Left cardiac atrium (tissue), 4 donors: ENCODE results near the gene CHRDL1. TPM values are rescaled to one million over a fixed set of nuclear protein-coding genes. Genes with fewer than 3 reads are reported as not detected.
A peak's percentile ranks its signal among the peaks of the same experiment; 100 is the strongest.

Source experiments
- ATAC-seq, 2 donors: fragments of 200-7000 bp; cut with Tn5 transposase; one replicate each; pipeline ENCODE4 v1.9.1; 2020; ENCODE audit warnings: mild to moderate bottlenecking in 2 of 2, moderate library complexity in 2 of 2
- DNase-seq: peaks from one replicate; pipeline ENCODE4 v3.0.0-alpha.2; 2020
- intact Hi-C, 2 donors: fragments of 100-400 bp; cut with DNase I; formaldehyde crosslinking; loops; one replicate each; pipeline versions ENCODE4 v1.14.1 to v1.15.1; 2022 to 2023
- total RNA-seq, 2 donors: library from RNA; stranded (reverse); fragmentation: NEBNext Ultra II Directional; extraction: Animal tissue kit (Norgen Biotek cat#: 25700); gene quantifications; one replicate each; pipeline ENCODE4 v1.2.1, GENCODE V29; 2021
- donor health status: DM: no; HTN: yes; CAD: no.
- donor health status: DM: no; HTN: yes; CAD: no; lungs with severe emphysema.
- donor health status: DM: yes; HTN: yes; CAD: no.
- donor health status: Dilated cardiomyopathy.

CHRDL1 gene
- total RNA-seq, 2 donors from 2014 or later, result 15.7 to 37.8 TPM

DNA sequence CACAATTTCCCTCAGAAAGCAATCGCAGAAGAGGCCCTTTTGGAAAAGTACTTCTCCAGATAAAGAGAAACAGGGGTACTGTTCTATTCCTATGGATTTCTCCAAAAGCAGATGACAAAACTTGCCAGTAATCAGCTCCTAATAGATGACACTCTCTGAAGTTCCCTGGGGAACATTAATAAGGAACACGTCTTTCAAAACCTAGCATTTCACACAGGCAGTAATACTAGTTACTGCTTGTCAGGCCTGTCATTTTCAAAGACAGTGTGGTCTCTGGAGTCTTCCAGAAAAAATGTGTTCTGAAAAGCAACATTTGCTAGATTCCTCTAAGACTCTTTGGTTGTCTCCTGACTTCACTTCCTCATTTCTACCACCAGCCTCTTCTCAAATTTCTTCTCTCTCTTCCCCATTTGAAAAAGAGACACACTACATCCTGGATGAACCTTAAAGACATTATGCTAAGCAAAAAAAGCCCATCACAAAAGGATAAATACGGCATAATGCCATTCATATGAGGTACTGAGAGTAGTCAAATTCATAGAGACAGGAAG lies 47.3 kb downstream of the CHRDL1 start:
- intact Hi-C loops, result no loop called here
- ATAC-seq (no peak), DNase-seq (no peak)

DNA sequence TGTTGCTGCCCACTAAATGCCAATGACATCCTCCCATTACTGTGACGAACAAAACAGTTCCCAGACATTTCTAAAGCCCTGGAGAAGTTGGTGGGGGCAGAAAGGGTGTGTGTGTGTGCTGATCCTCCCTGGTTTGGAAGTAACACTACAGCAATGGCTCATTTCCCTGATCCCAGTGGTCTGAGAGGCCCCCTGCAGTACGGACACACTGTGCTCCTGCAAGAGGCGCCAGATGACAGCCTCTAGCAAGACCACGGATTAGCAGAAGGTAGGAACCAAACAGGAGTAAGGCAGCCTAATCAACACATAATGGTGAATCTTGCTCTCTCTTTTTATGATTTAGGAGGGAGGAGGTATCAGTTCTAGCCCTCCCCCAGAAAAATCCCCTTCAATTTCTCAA lies 49.6 kb downstream of the CHRDL1 start:
- ATAC-seq (no peak), DNase-seq (no peak)
- intact Hi-C loops, result no loop called here

DNA sequence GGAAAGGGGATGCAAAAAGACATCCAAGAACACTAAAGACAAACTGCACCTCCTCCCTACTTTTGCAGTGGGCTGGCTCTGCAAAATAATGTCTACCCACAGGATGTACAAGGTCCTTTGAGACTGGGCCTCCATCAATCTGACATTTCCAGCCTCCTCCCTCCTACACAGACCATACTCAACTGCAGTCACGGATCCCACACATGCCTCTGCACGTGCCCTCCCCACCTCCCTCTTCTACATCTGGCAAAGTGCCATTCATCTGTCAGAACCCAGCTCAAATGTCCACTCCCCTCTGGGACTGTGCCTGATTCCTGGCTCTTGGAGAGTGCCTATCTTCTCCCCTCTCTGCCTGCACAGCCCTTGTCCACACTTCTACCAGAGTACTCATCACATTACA lies 50.3 kb downstream of the CHRDL1 start:
- DNase-seq (no peak), ATAC-seq (peak in 1 of 2 donors; percentile 39)
- intact Hi-C loops, result no loop called here

DNA sequence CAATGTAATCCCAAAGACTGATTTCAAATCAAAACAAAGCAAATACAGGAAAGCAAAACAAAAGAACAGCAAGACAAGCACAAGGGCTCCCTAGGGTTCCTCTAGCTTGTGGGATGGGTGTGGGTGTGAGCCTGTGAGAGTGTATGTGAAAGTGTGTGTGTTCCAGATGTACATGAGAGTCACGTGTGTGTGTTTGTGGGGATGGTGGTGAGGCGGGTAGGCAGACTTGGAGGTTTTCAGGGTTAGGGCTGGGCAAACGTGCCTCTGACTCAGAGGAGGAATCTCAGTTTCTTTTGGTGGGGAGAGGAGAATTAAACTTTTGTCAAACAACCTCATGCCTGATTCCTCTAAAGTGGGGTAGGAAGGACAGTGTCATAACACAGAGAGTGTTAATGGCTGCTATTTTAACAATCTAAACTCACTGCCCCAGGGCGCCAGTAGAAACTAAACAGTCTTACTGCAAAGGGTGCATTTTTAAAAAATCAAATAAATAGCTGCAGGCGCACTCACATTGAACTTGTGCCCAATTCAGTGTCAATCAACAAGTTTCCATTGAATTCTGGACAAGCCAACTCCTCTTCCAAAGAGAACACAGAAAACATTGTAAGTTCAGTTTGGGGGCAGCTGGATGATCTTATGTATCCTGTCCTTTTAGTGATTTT lies 51.8 kb downstream of the CHRDL1 start:
- intact Hi-C loops, result no loop called here
- DNase-seq (no peak), ATAC-seq (no peak)

- intact Hi-C loops, result no loop called here
- peak in 1 of 2 donors; percentile 83 for ATAC-seq
Measured at GRCh38 chrX:110741213-110741796, 54.3 kb downstream of the CHRDL1 start.

DNA sequence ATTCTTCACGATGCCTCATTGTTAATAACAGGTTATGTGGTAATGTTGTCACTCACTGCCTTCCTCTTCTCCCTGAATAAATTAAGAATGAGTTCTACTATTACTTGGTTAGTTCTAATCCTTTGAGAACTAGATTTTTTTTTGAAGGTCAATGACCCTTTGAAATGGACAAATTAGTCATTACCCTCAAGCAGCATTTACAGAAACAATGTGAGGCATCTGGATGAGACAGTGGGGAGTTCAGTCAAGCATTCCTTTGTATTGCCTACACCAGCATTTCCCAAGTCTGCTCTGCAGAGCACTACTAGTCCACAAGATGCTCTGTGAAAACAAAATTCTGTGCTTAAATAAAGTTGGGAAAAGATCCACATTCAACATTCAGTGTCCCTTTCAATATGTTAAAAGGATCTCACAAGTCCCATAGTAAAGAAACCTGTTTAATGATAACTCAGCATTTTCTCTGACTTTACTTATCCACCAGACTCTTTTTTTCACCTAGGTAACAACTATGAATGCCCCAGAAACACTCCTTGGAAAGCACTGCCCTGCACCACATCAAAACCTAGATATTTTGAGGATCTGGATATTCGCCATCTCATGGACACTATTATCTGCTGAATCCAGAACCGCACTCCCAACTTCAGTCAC lies 60.6 kb downstream of the CHRDL1 start:
- DNase-seq (no peak), ATAC-seq (peak in 1 of 2 donors; percentile 47)
- intact Hi-C loops, result no loop called here

More at GRCh38 chrX:110741213-110741796, 54.3 kb downstream of the CHRDL1 start:
- DNase-seq, result no peak

GRCh38 chrX:110734271-110734670 lies 61.3 kb downstream of the CHRDL1 start:
- DNase-seq (no peak), ATAC-seq (no peak)
- intact Hi-C loops, result no loop called here

- peak in 1 of 2 donors; percentile 19 for ATAC-seq
- intact Hi-C loops, result no loop called here
- DNase-seq, result no peak
Measured at GRCh38 chrX:110733166-110733565, 62.5 kb downstream of the CHRDL1 start.

GRCh38 chrX:110732266-110732665 lies 63.4 kb downstream of the CHRDL1 start:
- ATAC-seq (peak; percentile 56 to 88), DNase-seq (no peak)
- intact Hi-C loops, result no loop called here

DNA sequence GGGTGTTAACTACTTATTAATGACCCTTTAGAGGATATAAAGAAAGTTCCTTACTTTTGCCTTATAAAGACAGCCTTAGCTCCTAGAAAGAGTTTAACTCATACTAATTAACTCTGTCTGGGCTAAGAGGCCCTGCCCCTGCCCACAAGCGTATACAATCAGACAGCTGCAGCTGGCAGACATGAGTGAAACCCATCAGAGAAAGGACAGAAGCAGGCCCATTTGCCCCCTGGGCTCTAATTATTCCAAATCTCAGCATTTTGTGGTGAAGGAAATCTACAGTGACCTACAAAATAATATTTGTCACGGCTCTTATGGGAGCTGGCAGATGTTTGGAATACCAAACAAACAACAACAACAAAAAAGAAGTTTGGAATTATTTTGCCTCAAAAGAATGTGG lies 71.8 kb downstream of the CHRDL1 start:
- ATAC-seq (no peak), DNase-seq (no peak)
- intact Hi-C loops, result no loop called here

DNA sequence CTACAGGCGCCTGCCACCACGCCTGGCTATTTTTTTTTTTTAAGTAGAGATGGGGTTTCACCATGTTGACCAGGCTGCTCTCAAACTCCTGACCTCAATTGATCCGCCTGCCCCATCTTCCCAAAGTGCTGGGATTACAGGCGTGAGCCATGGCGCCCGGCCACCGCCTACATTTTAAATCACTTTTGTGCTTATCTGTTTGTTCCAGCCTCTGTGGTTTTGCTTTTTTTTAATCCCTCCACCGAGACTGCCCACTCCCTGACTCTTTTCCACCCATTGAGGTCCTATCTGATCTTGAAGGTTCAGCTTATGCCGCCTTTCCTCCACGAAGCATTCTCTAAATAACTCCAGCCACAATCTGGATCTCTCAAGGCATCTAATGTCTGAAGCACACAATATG lies 73.5 kb downstream of the CHRDL1 start:
- intact Hi-C loops, result no loop called here
- no peak for DNase-seq
- ATAC-seq, result no peak

DNA sequence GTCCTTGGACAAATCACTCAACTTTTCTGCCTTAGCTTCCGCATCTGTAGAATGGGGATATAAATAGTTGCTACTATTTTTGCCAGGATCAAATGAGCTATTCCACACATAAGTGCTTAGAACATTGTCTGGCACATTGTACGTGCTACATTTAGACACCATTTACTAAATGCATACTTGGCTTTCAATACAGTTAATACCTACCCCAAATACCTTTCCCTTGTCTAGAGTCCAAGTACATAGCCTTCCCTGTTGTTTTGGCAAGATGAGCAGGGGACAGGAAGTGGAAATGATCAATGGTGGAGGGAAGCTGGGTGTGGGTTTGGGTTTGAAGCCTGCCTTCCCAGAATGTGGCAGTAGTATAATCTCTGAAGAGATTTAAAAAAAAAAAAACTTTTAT lies 82.0 kb downstream of the CHRDL1 start:
- ATAC-seq, result no peak

DNA sequence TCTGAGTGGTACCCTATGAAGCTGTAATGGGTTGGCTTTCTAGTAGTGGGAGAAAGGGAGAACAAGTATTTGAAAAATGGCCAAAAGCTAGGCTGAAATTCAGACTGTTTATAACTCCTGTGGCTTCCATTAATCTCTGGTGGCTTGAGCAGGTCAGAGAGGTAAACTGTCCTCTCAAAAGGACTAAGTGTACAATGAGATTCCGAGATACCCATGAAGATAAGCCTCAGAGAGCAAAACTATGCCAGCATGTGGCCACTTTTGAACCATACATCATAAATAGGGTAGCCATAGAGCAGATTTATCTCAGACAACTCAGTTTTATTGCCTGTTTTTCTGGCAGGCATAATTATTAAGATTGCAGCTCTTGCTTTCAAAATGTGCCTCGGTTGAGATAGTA lies 89.2 kb downstream of the CHRDL1 start:
- no peak for ATAC-seq

More for the DNA sequence above, 82.0 kb downstream of the CHRDL1 start:
- no peak for DNase-seq
- intact Hi-C loops, result no loop called here

DNA sequence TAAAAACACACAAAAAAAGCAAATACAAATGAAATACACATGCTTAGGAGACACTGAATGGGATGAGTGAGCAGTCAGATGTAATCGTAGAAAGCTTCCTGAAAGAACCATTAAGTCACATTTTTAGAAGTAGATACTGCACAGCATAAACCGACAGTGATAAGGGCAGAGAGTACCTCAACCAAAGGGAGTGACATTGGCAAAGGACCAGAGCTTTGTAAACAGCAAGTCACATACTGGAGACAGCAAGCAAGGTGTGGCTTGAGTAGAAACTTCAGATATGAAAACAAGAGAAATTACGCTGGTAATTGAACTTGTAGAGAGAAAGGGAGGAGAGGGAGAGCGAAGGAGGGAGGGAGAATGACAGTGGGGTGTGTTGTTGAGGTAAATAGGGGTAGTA lies 92.0 kb downstream of the CHRDL1 start:
- DNase-seq, result no peak
- intact Hi-C loops, result no loop called here
- ATAC-seq, result no peak

More for the DNA sequence above, 89.2 kb downstream of the CHRDL1 start:
- intact Hi-C loops, result no loop called here
- no peak for DNase-seq

GRCh38 chrX:110699109-110699508 lies 96.5 kb downstream of the CHRDL1 start:
- no peak for DNase-seq
- ATAC-seq, result no peak
- intact Hi-C loops, result no loop called here

DNA sequence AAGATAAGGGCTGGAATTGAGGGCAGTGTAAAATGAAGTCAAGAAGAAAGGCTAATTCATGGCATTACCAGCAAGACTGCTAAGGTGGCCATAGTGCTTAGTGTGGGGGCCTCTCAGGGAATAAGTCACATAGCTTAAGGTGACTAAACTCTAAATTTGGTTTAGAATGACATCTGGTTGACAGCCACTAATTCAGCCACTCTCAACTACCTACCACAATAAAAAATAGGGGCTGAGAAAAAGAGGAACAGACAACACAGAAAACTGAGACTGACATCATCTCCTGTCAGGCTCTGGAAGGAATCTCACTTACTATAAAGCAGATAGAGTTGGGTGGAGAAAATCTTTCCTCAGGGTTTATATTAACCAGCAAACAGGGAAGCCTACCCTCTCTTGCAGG lies 96.9 kb downstream of the CHRDL1 start:
- intact Hi-C loops, result no loop called here
- ATAC-seq (no peak), DNase-seq (no peak)

GRCh38 chrX:110692866-110693265 lies 102.8 kb downstream of the CHRDL1 start:
- ATAC-seq, result no peak
- DNase-seq, result no peak
- intact Hi-C loops, result no loop called here

GRCh38 chrX:110691446-110691845 lies 104.2 kb downstream of the CHRDL1 start:
- DNase-seq (no peak), ATAC-seq (no peak)
- intact Hi-C loops, result no loop called here

GRCh38 chrX:110684653-110685052 lies 111.0 kb downstream of the CHRDL1 start:
- no peak for DNase-seq
- ATAC-seq, result no peak
- intact Hi-C loops, result no loop called here

- intact Hi-C loops, result no loop called here
Measured at GRCh38 chrX:110683925-110684324, 111.7 kb downstream of the CHRDL1 start.

More at GRCh38 chrX:110683925-110684324, 111.7 kb downstream of the CHRDL1 start:
- DNase-seq, result no peak
- no peak for ATAC-seq
